ENCODE results near the gene SND1. TPM values are rescaled to one million over a fixed set of nuclear protein-coding genes. Genes with fewer than 3 reads are reported as not detected.

The SND1 gene
- total RNA-seq, 4 donors from 2014 or later: 84.2 to 98.8 (median 93.4) TPM

DNA sequence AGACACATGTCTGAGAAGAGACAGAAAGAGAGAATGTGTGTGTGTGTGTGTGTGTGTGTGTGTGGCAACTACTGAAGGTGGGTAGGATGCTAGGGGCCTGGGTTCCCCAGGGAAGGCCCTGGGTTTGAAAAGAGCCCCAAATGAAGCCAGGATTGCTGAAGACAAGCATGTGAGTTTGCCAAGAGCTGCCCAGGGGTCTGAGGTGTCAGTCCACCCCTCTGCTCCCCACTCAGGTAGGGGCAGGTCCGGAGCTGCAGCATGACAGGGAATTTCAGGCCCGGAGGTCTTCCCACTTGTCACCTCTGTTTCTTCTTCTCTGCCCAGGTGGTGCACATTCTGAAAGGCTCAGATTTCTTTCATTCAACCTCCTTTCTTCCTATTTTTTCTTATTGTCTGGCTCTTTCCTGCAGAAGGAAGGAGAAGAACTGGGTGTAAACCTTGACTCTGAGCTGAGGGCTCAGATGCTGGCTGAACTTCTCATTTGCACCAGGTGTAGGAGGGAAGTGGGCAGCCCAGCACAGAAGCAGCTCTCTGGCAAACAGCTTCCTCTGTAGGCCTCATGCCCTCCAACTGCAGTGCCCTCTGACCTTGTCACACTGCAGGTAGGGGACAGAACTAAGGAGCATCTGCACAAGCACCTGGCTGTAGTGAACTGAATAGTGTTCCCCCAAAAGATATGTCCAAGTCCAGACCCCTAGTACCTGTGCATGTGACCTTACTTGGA is 458.8 kb downstream of the SND1 start:
- DNase-seq: no peak
- intact Hi-C loops (cut with DNase I): no loop called here
- H3K9me3 ChIP-seq: no peaks in the 10 kb centered on the region

DNA sequence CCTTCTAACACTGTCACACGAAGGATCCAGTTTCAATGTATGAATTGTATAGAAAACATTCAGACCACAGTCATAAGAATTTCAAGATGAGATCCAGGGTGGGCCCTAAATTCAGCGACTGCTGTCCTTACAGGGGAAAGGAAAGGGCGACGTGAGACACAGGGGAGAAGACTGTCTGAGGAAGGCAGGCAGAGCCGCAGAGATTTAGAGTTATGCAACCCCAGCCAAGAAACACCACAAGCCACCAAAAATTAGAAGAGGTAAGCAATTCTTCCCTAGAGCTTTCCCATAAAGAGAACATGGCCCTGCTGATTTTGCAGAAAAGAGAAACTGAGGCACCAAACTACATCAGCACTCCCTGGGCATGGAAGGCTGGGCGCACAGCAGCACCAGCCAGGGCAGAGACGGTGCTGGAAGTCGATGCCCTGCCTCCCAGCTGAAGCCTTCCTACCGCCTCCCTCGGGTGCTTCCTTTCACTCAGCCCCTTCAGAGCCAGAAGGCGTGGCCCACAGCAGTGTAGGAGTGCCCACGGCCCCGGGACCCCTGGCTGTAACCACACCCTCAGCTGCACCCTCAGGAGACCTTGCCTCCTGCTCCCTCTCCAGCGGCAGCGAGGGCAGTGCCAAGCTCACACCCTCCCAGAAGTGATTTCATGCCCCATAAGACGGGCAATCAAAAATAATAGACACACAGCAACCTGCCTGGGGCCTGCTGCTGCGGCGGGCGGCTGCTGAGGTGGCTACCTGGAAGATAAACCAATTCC is 460.2 kb downstream of the SND1 start:
- Histone ChIP-seq H3K9me3 (no peaks in the 10 kb centered on the region), H3K4me1 (peaks cover 0 to 30% (median 8%) of the 10 kb centered on the region in 3 donors), H3K4me3 (no peak overlapping the region), H3K27me3 (peaks cover 0 to 18% (median 0%) of the 10 kb centered on the region in 4 donors), H3K27ac (no peak overlapping the region), H3K36me3 (no peaks in the 10 kb centered on the region)
- 49 to 61% methylated on average over 4 to 11 of the region's 19 CpGs for WGBS, 2 donors
- no peak for DNase-seq
- intact Hi-C loops (cut with DNase I): no loop called here
- TF ChIP-seq POLR2A (IDR thresholded peaks at IDR 0.05): no peak
- TF ChIP-seq, protein P1, sequence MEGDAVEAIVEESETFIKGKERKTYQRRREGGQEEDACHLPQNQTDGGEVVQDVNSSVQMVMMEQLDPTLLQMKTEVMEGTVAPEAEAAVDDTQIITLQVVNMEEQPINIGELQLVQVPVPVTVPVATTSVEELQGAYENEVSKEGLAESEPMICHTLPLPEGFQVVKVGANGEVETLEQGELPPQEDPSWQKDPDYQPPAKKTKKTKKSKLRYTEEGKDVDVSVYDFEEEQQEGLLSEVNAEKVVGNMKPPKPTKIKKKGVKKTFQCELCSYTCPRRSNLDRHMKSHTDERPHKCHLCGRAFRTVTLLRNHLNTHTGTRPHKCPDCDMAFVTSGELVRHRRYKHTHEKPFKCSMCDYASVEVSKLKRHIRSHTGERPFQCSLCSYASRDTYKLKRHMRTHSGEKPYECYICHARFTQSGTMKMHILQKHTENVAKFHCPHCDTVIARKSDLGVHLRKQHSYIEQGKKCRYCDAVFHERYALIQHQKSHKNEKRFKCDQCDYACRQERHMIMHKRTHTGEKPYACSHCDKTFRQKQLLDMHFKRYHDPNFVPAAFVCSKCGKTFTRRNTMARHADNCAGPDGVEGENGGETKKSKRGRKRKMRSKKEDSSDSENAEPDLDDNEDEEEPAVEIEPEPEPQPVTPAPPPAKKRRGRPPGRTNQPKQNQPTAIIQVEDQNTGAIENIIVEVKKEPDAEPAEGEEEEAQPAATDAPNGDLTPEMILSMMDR (IDR thresholded peaks at IDR 0.05): no peak

More for the DNA sequence above, 458.8 kb downstream of the SND1 start:
- H3K27me3 ChIP-seq: peaks cover 0 to 30% (median 0%) of the 10 kb centered on the region in 4 donors
- H3K27ac ChIP-seq: no peak overlapping the region
- no peak overlapping the region for H3K4me3 ChIP-seq
- TF ChIP-seq POLR2A (IDR thresholded peaks at IDR 0.05): no peak
- TF ChIP-seq, protein P1 (IDR thresholded peaks at IDR 0.05): no peak
- no peaks in the 10 kb centered on the region for H3K36me3 ChIP-seq
- WGBS, 2 donors: 83 to 84% methylated on average over 2 of the region's 2 CpGs
- peaks cover 0 to 28% (median 8%) of the 10 kb centered on the region in 3 donors for H3K4me1 ChIP-seq

DNA sequence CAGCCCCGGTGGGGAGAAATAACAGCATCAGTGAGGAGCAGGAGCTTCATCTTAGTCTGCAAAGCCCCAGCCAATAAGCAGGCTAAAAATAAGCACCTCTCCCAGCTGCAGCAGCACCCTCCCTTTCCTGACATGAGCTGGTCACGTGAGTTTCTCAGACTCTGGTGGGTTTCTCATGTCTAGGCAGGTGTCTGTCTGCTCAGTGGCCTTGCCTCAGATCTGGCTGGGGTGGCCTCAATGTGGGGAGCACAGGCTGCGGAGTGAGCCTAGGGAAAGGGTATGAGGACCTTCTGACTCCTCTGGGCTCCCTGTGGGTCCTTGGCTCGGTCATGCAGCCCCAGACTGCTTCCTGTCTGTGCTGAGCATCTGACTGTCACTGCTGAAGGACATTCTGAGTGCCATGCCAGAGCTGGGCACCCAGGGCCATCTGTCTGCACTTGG is 460.8 kb downstream of the SND1 start:
- 0% methylated on average over 1 of the region's 4 CpGs; no CpG with 5 or more reads in 1 of the 2 donors for WGBS, 2 donors
- no peak overlapping the region for H3K27ac ChIP-seq
- H3K27me3 ChIP-seq: peaks cover 0 to 21% (median 0%) of the 10 kb centered on the region in 4 donors
- TF ChIP-seq, protein P1 (IDR thresholded peaks at IDR 0.05): no peak
- no peak for TF ChIP-seq POLR2A (IDR thresholded peaks at IDR 0.05)
- no peak for DNase-seq
- H3K4me1 ChIP-seq: peaks cover 0 to 30% (median 8%) of the 10 kb centered on the region in 3 donors
- H3K9me3 ChIP-seq: no peaks in the 10 kb centered on the region
- H3K4me3 ChIP-seq: no peak overlapping the region
- no peaks in the 10 kb centered on the region for H3K36me3 ChIP-seq
- intact Hi-C loops (cut with DNase I): no loop called here

DNA sequence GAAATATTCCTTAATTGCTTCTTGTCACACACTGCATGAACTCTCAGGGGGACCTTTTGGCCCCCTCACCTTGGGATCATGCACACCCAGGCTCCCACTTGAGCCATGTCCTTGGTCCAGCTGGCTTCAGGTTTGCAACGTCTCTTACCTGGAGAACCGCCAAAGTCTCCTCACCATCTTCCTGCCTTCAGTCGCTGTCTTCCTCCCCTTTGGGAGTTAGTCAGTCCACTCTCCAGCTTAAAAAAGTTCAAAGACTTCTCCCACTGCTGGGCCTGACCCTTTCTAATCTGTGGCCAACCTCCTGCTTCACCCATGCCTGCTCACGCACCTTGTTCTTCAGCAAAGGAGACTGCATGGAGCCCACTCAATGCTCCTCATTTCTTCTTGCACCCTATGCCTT is 461.8 kb downstream of the SND1 start:
- DNase-seq: no peak
- H3K36me3 ChIP-seq: no peaks in the 10 kb centered on the region
- H3K4me1 ChIP-seq: peaks cover 0 to 23% (median 5%) of the 10 kb centered on the region in 3 donors
- peaks cover 0 to 14% (median 0%) of the 10 kb centered on the region in 4 donors for H3K27me3 ChIP-seq
- no peaks in the 10 kb centered on the region for H3K9me3 ChIP-seq
- H3K4me3 ChIP-seq: no peak overlapping the region
- no peak overlapping the region for H3K27ac ChIP-seq
- intact Hi-C loops (cut with DNase I): no loop called here
- TF ChIP-seq, protein P1 (IDR thresholded peaks at IDR 0.05): no peak
- TF ChIP-seq POLR2A (IDR thresholded peaks at IDR 0.05): no peak
- WGBS, 2 donors: 71 to 77% methylated on average over 4 of the region's 4 CpGs

DNA sequence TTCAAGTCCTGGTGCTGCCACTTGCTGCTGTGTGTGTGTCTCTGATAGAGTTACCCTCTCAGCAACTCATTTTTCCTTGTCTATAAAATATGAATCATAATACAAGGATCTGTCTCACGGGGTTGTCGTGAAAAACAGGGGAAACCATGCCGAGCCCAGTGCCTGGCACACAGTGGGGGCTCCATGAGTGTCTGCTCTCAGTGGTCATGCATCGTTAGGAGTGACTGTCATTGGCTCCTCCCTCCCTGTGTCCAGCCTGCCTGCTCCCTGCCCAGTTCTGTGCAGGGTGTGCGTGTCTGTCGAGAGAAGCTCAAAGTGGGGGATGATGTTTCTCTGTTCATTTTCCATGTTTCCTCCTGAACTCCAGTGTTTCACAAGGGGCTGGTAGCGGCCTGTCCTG is 462.8 kb downstream of the SND1 start:
- WGBS, 2 donors: 84 to 85% methylated on average over 5 to 7 of the region's 7 CpGs
- no peak for DNase-seq
- peaks cover 0 to 10% (median 0%) of the 10 kb centered on the region in 4 donors for H3K27me3 ChIP-seq
- TF ChIP-seq, protein P1 (IDR thresholded peaks at IDR 0.05): no peak
- no peak for TF ChIP-seq POLR2A (IDR thresholded peaks at IDR 0.05)
- intact Hi-C loops (cut with DNase I): no loop called here
- H3K9me3 ChIP-seq: no peaks in the 10 kb centered on the region
- no peak overlapping the region for H3K4me3 ChIP-seq
- no peak overlapping the region for H3K27ac ChIP-seq
- H3K4me1 ChIP-seq: peaks cover 0 to 17% (median 3%) of the 10 kb centered on the region in 3 donors
- H3K36me3 ChIP-seq: no peaks in the 10 kb centered on the region

Measured in esophagus squamous epithelium (tissue), 5 donors.